Liver (tissue), 9 donors: ENCODE results near the gene RNF175. TPM values are rescaled to one million over a fixed set of nuclear protein-coding genes. Genes with fewer than 3 reads are reported as not detected.

Experiments
- DNase-seq: peaks from one replicate; pipeline ENCODE4 v3.0.0-alpha.2; 2017; ENCODE audit warnings: low spot score
- H3K27ac ChIP-seq, 2 donors: one replicate each; pipeline ENCODE4 v1.7.0; 2013; ENCODE audit warnings: inconsistent platforms in 2 of 2, low read length in 2 of 2, control low read depth in 1 of 2, low read depth in 1 of 2, mild to moderate bottlenecking in 1 of 2
- H3K27me3 ChIP-seq, 4 donors: one replicate each; pipeline versions ENCODE4 v1.6.1 to v1.7.0; 2013; ENCODE audit warnings: low read length in 3 of 4, inconsistent platforms in 1 of 4, mild to moderate bottlenecking in 1 of 4, moderate library complexity in 1 of 4; ENCODE audit not compliant: control insufficient read depth in 4 of 4, insufficient read depth in 4 of 4
- H3K36me3 ChIP-seq, 4 donors: one replicate each; pipeline versions ENCODE4 v1.6.1 to v1.7.0; 2013; ENCODE audit warnings: low read length in 3 of 4, mild to moderate bottlenecking in 3 of 4, low read depth in 1 of 4, moderate library complexity in 1 of 4; ENCODE audit not compliant: control insufficient read depth in 4 of 4, insufficient read depth in 3 of 4
- H3K4me1 ChIP-seq, 4 donors: one replicate each; pipeline versions ENCODE4 v1.6.1 to v1.7.0; 2013; ENCODE audit warnings: low read length in 3 of 4, mild to moderate bottlenecking in 3 of 4, moderate library complexity in 1 of 4; ENCODE audit not compliant: control insufficient read depth in 4 of 4, insufficient read depth in 4 of 4
- H3K4me3 ChIP-seq, 3 donors: one replicate each; pipeline versions ENCODE4 v1.6.1 to v1.7.0; 2013; ENCODE audit warnings: low read length in 3 of 3, control low read depth in 1 of 3, low read depth in 1 of 3, mild to moderate bottlenecking in 1 of 3
- H3K9ac ChIP-seq, 2 donors: one replicate each; pipeline ENCODE4 v1.7.0; 2013; ENCODE audit warnings: low read length in 2 of 2, mild to moderate bottlenecking in 2 of 2, moderate library complexity in 2 of 2, control low read depth in 1 of 2, low read depth in 1 of 2
- H3K9me3 ChIP-seq, 4 donors: one replicate each; pipeline versions ENCODE4 v1.6.1 to v1.7.0; 2013; ENCODE audit warnings: low read length in 3 of 4; ENCODE audit not compliant: control insufficient read depth in 4 of 4
- ATF3 ChIP-seq: IDR thresholded peaks from 2 replicates; pipeline ENCODE4 v1.6.1; 2016; ENCODE audit warnings: antibody characterized with exemption
- CTCF ChIP-seq: fragments of 150-350 bp; IDR thresholded peaks from 2 replicates; pipeline ENCODE4 v1.5.1; 2017; ENCODE audit warnings: improper control_type of control experiment, low read depth, low read length; ENCODE audit not compliant: missing input control
- EGR1 ChIP-seq, 2 donors: IDR thresholded peaks; 2 replicates each; pipeline ENCODE4 v1.6.1; 2016 to 2018; ENCODE audit warnings: antibody characterized with exemption in 2 of 2, low read depth in 2 of 2
- FOXA1 ChIP-seq: IDR thresholded peaks from 2 replicates; pipeline ENCODE4 v1.6.1; 2016; ENCODE audit warnings: antibody characterized with exemption
- GABPA ChIP-seq, 2 donors: IDR thresholded peaks in 1 of 2; conservative IDR thresholded peaks in 1 of 2; 2 replicates each; pipeline ENCODE4 v1.6.1; 2016; ENCODE audit warnings: antibody characterized with exemption in 2 of 2, mild to moderate bottlenecking in 1 of 2, moderate library complexity in 1 of 2
- HNF4G ChIP-seq: IDR thresholded peaks from 2 replicates; pipeline ENCODE4 v1.6.1; 2016; ENCODE audit warnings: antibody characterized with exemption
- JUND ChIP-seq, 2 donors: IDR thresholded peaks; 2 replicates each; pipeline ENCODE4 v1.6.1; 2016; ENCODE audit warnings: antibody characterized with exemption in 2 of 2
- MAX ChIP-seq: IDR thresholded peaks from 2 replicates; pipeline ENCODE4 v1.6.1; 2016; ENCODE audit warnings: antibody characterized with exemption
- NR2F2 ChIP-seq: IDR thresholded peaks from 2 replicates; pipeline ENCODE4 v1.6.1; 2016; ENCODE audit warnings: antibody characterized with exemption
- RAD21 ChIP-seq, 2 donors: IDR thresholded peaks; 2 replicates each; pipeline ENCODE4 v1.6.1; 2016; ENCODE audit warnings: antibody characterized with exemption in 2 of 2, mild to moderate bottlenecking in 2 of 2
- REST ChIP-seq: IDR thresholded peaks from 2 replicates; pipeline ENCODE4 v1.6.1; 2016; ENCODE audit warnings: antibody characterized with exemption, mild to moderate bottlenecking
- RXRA ChIP-seq, 2 donors: IDR thresholded peaks; 2 replicates each; pipeline ENCODE4 v1.6.1; 2017 to 2018; ENCODE audit warnings: antibody characterized with exemption in 2 of 2, mild to moderate bottlenecking in 1 of 2
- SP1 ChIP-seq: IDR thresholded peaks from 2 replicates; pipeline ENCODE4 v1.6.1; 2018; ENCODE audit warnings: antibody characterized with exemption, mild to moderate bottlenecking
- TAF1 ChIP-seq: conservative IDR thresholded peaks from 2 replicates; pipeline ENCODE4 v1.6.1; 2016; ENCODE audit warnings: antibody characterized with exemption, mild to moderate bottlenecking
- YY1 ChIP-seq: IDR thresholded peaks from 2 replicates; pipeline ENCODE4 v1.6.1; 2016; ENCODE audit warnings: antibody characterized with exemption, mild to moderate bottlenecking
- ZBTB33 ChIP-seq: IDR thresholded peaks from 2 replicates; pipeline ENCODE4 v1.6.1; 2016; ENCODE audit warnings: antibody characterized with exemption
- WGBS: extraction: QIAGEN DNeasy Blood & Tissue Kit; methylation state at CpG from one replicate; pipeline ENCODE4 v1.1.7; 2013; 5-methylcytosine and 5-hydroxymethylcytosine counted together
- polyA plus RNA-seq, 2 donors: library from polyadenylated mRNA; stranded (reverse) in 1 of 2; unstranded in 1 of 2; fragments of 200-250 nt in 1 of 2; fragments of >200 nt in 1 of 2; fragmentation: Nextera tagmentation in 1 of 2; extraction: Ambion mirVana in 1 of 2; gene quantifications; one replicate each; pipeline versions ENCODE4 v1.2.1 to v1.2.3, GENCODE V29; 2013 to 2015
- total RNA-seq, 2 donors: library from RNA; depleted of rRNA; stranded (reverse); fragments of >200 nt; gene quantifications; one replicate each; pipeline ENCODE4 v1.2.3, GENCODE V29; 2014
- donor health status: healthy.
- donor health status: healthy.
- donor health status: healthy.
- donor health status: healthy.
- donor health status: healthy.

The RNF175 gene
- total and polyA plus RNA-seq, 4 donors = 0.08 to 0.65 (median 0.24) TPM; not detected in 1

GRCh38 chr4:153790500-153790865, 30.7 kb upstream of the RNF175 start (continued):
- TF ChIP-seq EGR1 (IDR thresholded peaks at IDR 0.05; ENCODE audit: low read depth in 2 of 2) (no peak), TAF1 (no peak), REST (no peak)

GRCh38 chr4:153789741-153790499, 30.1 kb upstream of the RNF175 start:
- TF ChIP-seq MAX = no peak
- TF ChIP-seq RAD21 (IDR thresholded peaks at IDR 0.05) = no peak
- no peak for TF ChIP-seq REST
- TF ChIP-seq HNF4G = no peak
- TF ChIP-seq JUND (IDR thresholded peaks at IDR 0.05) = no peak
- no peak for TF ChIP-seq EGR1 (IDR thresholded peaks at IDR 0.05; ENCODE audit: low read depth in 2 of 2)
- TF ChIP-seq ATF3 = no peak
- no peak for TF ChIP-seq ZBTB33
- TF ChIP-seq CTCF = no peak
- no peak for TF ChIP-seq YY1
- no peak for TF ChIP-seq RXRA (IDR thresholded peaks at IDR 0.05)
- TF ChIP-seq SP1 = no peak
- TF ChIP-seq TAF1 = no peak
- no peak for TF ChIP-seq FOXA1
- TF ChIP-seq GABPA (IDR thresholded peaks at IDR 0.05 in 1 of 2, conservative IDR thresholded peaks at IDR 0.05 in 1 of 2) = no peak
- TF ChIP-seq NR2F2 = no peak
- no peak for DNase-seq
- Histone ChIP-seq H3K27ac (no peak overlapping the region), H3K4me1 (peaks cover 13 to 40% (median 23%) of the 10 kb centered on the region in 4 donors), H3K9ac (no peak overlapping the region), H3K36me3 (no peaks in the 10 kb centered on the region), H3K4me3 (no peak overlapping the region), H3K27me3 (peaks cover 0 to 42% (median 22%) of the 10 kb centered on the region in 4 donors), H3K9me3 (no peaks in the 10 kb centered on the region)
- WGBS = 17% methylated on average over 28 of the region's 28 CpGs
